Naive B cell (primary cell): ENCODE measurements around the gene SEM1. TPM values are rescaled to one million over a fixed set of nuclear protein-coding genes. Genes with fewer than 3 reads are reported as not detected.
"Not testable (repeated sequence)": the region's sequence is repeated elsewhere in the genome, so short reads cannot be mapped to it uniquely, and the experiment has no call there.

Experiments
- ATAC-seq, 2 donors: fragments of 150-1000 bp; cut with Tn5 transposase; 2 replicates each; pipeline ENCODE4 v1.10.0; 2021; ENCODE audit warnings: low read depth in 2 of 2, mild to moderate bottlenecking in 2 of 2, moderate library complexity in 2 of 2
- DNase-seq: peaks from one replicate; pipeline ENCODE4 v3.0.0; 2022
- H3K27ac Mint-ChIP-seq, 6 donors: one replicate each; pipeline ENCODE4 v1.8.0; 2020 to 2022; ENCODE audit warnings: mild to moderate bottlenecking in 6 of 6, mixed read lengths in 6 of 6, moderate library complexity in 5 of 6, inconsistent platforms in 2 of 6
- H3K27me3 Mint-ChIP-seq, 3 donors: one replicate each; pipeline ENCODE4 v1.8.0; 2021 to 2022; ENCODE audit warnings: mixed read lengths in 3 of 3, mild to moderate bottlenecking in 1 of 3
- H3K36me3 Mint-ChIP-seq, 2 donors: one replicate each; pipeline ENCODE4 v1.8.0; 2020 to 2022; ENCODE audit warnings: mixed read lengths in 2 of 2, inconsistent platforms in 1 of 2, mild to moderate bottlenecking in 1 of 2
- H3K4me1 Mint-ChIP-seq, 3 donors: one replicate each; pipeline ENCODE4 v1.8.0; 2020 to 2022; ENCODE audit warnings: mixed read lengths in 3 of 3, inconsistent platforms in 1 of 3, mild to moderate bottlenecking in 1 of 3, moderate library complexity in 1 of 3
- H3K4me3 Mint-ChIP-seq, 8 donors: one replicate each; pipeline ENCODE4 v1.8.0; 2020 to 2022; ENCODE audit warnings: mild to moderate bottlenecking in 8 of 8, mixed read lengths in 8 of 8, moderate library complexity in 8 of 8, inconsistent platforms in 2 of 8
- H3K9me3 Mint-ChIP-seq, 7 donors: one replicate each; pipeline ENCODE4 v1.8.0; 2020 to 2022; ENCODE audit warnings: mixed read lengths in 7 of 7, mild to moderate bottlenecking in 5 of 7, inconsistent platforms in 2 of 7, moderate library complexity in 1 of 7
- polyA plus RNA-seq, 6 donors: library from polyadenylated mRNA; unstranded; fragments of 300-500 nt; fragmentation: Illumina TruSeq; gene quantifications; one replicate each; pipeline ENCODE4 v1.2.3, GENCODE V29; 2021; ENCODE audit warnings: low read depth in 6 of 6

SEM1 gene
- polyA plus RNA-seq, 6 donors from 2014 or later: 57.3 to 110 (median 82.2) TPM

DNA sequence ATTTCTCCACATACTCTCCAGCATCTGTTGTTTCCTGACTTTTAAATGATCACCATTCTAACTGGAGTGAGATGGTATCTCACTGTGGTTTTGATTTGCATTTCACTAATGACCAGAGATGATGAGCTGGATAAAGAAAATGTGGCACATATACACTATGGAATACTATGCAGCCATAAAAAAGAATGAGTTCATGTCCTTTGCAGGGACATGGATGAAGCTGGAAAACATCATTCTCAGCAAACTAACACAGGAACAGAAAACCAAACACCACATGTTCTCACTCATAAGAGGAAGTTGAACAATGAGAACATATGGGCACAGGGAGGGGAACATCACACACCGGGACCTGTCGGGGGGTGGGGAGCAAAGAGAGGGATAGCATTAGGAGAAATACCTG lies 13.3 kb upstream of the SEM1 start:
- H3K9me3 Mint-ChIP-seq, H3K4me1 Mint-ChIP-seq, H3K36me3 Mint-ChIP-seq, H3K27ac Mint-ChIP-seq, H3K4me3 Mint-ChIP-seq, DNase-seq, ATAC-seq: not testable (repeated sequence)
- H3K27me3 Mint-ChIP-seq: peaks cover 20 to 41% (median 20%) of the 10 kb centered on the region in 3 donors

DNA sequence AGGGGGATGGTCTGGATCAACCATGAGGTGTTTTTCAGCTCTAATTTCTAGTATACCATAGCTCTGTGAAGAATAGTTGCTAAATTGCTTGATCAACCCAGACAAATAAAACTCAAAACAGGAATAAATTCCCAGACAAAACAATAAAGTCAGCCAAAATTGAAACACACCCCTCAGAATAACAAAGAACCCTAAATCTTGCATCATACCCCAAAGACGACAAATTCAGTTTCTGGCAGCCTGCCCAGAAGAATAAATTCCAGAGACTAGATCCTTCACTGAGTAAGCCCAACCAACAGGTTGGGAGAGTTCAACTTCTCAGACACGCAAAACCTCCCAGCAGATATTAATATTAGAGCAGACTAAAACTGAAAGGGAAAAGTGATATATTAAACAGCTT lies 11.2 kb upstream of the SEM1 start:
- H3K36me3 Mint-ChIP-seq: no peaks in the 10 kb centered on the region
- H3K27ac Mint-ChIP-seq: no peak overlapping the region
- no peak overlapping the region for H3K4me3 Mint-ChIP-seq
- H3K4me1 Mint-ChIP-seq: no peaks in the 10 kb centered on the region
- peaks cover 0 to 21% (median 3%) of the 10 kb centered on the region in 7 donors for H3K9me3 Mint-ChIP-seq
- ATAC-seq (no peak), DNase-seq (no peak)
- peaks cover 33 to 57% (median 39%) of the 10 kb centered on the region in 3 donors for H3K27me3 Mint-ChIP-seq

DNA sequence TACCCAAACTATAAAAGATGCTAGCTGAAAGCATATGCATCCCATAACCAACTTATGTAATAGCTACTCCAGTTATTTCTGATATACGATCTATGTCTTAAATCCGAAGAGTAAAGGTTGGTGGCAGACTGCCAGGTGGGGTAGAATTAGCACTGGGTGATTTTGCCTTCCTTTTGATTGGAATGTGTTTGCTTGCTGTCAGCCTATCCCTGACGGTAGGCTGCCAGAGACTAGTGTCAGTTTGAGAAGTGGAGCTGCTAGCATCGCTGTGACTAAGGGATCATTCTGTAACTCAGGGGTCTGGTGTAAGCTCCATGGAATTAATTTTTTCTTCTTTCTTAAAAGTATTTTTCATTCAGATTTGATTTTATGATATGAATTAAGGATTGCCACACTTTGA lies 9.5 kb upstream of the SEM1 start:
- H3K27me3 Mint-ChIP-seq: peaks cover 40 to 51% (median 48%) of the 10 kb centered on the region in 3 donors
- no peak for ATAC-seq
- DNase-seq: no peak
- no peak overlapping the region for H3K4me3 Mint-ChIP-seq
- H3K4me1 Mint-ChIP-seq: no peaks in the 10 kb centered on the region
- peaks cover 1 to 32% (median 6%) of the 10 kb centered on the region in 7 donors for H3K9me3 Mint-ChIP-seq
- peaks cover 2 to 4% of the 10 kb centered on the region in 2 donors for H3K36me3 Mint-ChIP-seq
- no peak overlapping the region for H3K27ac Mint-ChIP-seq

DNA sequence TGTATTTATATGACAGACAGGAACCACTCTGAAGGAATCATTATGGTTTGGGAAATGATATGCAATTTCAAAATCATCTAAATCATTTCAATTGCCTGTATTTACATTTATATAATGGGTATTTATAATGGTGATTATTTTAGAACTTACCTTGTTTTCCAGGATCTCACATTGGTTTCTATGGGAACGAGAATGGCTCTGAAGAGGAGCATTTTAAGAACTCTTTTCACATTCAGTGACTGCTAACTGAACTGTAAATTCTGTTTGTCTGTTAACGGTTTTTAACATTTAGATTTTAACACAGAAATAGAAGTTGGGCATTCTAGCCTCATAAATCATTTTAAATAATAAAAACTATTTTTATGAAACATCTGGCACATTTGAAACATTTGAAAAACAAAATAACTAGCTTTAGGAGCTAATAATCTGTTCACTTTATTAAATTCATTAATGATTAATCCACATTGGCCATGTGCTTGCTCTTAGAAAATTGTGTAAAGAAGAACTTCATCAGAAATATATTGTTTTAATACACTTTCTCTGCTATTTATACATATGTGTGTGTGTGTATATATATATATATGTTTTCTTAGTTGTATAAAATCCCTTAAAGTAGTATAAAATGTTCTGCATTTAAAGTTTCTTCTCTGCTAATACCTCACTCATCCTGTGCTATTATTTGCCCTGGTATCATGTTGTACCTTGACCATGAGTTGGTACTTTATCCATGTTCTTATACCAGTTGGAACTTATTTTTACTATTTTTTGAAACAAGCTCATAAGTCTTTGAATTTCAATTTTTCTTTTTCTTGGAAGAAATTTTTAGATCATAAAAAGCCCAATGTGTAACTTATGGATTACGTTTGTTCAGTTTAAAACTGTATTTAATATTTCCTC lies 8.7 kb upstream of the SEM1 start:
- no peak overlapping the region for H3K4me3 Mint-ChIP-seq
- H3K36me3 Mint-ChIP-seq: peaks cover 8 to 12% of the 10 kb centered on the region in 2 donors
- ATAC-seq (no peak), DNase-seq (no peak)
- H3K27ac Mint-ChIP-seq: no peak overlapping the region
- H3K4me1 Mint-ChIP-seq: no peaks in the 10 kb centered on the region
- H3K9me3 Mint-ChIP-seq: peaks cover 7 to 40% (median 13%) of the 10 kb centered on the region in 7 donors
- H3K27me3 Mint-ChIP-seq: peaks cover 48 to 56% (median 52%) of the 10 kb centered on the region in 3 donors

DNA sequence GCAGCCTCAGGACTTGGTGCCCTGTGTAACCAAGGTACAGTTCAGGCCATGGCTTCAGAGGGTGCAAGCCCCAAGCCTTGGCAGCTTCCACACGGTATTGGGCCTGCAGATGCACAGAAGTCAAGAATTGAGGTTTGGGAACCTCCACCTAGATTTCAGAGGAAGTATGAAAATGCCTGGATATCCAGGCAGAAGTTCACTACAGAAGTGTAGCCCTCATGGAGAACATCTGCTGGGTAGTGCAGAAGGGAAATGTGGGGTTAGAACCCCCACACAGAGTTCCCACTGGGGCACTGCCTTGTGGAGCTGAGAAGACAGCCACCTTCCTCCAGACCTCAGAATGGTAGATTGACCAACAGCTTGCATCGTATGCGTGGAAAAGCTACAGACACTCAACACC lies 3.4 kb upstream of the SEM1 start:
- Mint-ChIP-seq H3K9me3 (peaks cover 15 to 52% (median 24%) of the 10 kb centered on the region in 7 donors), H3K36me3 (peaks cover 13 to 34% of the 10 kb centered on the region in 2 donors), H3K27me3 (peaks cover 21 to 45% (median 41%) of the 10 kb centered on the region in 3 donors), H3K4me3 (no peak overlapping the region), H3K4me1 (peaks cover 6 to 14% (median 11%) of the 10 kb centered on the region in 3 donors), H3K27ac (no peak overlapping the region)
- ATAC-seq: no peak
- no peak for DNase-seq

DNA sequence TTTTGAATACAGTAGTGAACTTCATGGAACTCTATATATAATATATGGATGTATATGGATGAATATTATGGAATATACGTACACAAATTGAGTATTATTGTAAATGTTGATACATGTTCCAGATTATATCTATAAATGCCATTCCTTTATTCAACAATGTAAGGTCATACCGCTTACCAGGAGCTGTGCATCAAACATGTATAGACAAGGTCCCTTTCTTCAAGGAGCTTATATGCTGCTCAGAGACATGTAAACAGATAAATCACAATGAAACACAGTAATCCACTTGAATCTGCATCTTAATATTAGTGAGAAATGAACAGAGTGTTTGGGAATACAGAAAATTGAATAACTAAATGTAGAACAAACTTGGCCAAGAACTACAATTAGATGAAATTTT lies 898 bp upstream of the SEM1 start:
- peaks cover 13 to 28% (median 13%) of the 10 kb centered on the region in 3 donors for H3K4me1 Mint-ChIP-seq
- ATAC-seq: no peak
- H3K36me3 Mint-ChIP-seq: peaks cover 13 to 34% of the 10 kb centered on the region in 2 donors
- peak overlapping the region in 5 of 8 donors; percentile 72 to 99 (median 98) for H3K4me3 Mint-ChIP-seq
- no peak overlapping the region for H3K27ac Mint-ChIP-seq
- no peak for DNase-seq
- peaks cover 15 to 33% (median 23%) of the 10 kb centered on the region in 7 donors for H3K9me3 Mint-ChIP-seq
- peaks cover 4 to 25% (median 23%) of the 10 kb centered on the region in 3 donors for H3K27me3 Mint-ChIP-seq

DNA sequence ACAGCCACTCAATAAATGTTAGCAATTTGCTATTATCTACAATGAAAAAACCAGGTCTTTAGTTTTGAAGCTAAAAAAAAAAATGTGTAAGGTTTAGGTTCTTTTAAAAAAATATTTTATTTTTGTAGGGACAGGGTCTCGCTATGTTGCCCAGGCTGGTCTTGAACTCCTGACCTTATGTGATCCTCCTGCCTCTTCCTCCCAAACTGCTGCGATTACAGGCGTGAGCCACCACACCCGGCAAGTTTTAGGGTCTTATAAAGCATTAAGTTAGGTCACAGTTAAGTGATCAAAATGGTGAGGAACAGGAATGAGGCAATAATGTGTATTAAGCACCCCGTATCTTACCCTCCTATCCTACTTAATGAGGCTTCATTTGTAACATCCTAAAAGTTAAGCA lies 774 bp downstream of the SEM1 start:
- peaks cover 0 to 18% (median 14%) of the 10 kb centered on the region in 3 donors for H3K27me3 Mint-ChIP-seq
- DNase-seq (no peak), ATAC-seq (no peak)
- H3K4me1 Mint-ChIP-seq: peaks cover 16 to 32% (median 23%) of the 10 kb centered on the region in 3 donors
- H3K36me3 Mint-ChIP-seq: peaks cover 8 to 27% of the 10 kb centered on the region in 2 donors
- peak overlapping the region; percentile 90 to 99 (median 98) for H3K27ac Mint-ChIP-seq
- H3K4me3 Mint-ChIP-seq: peak overlapping the region; percentile 95 to 100 (median 98)
- peaks cover 10 to 23% (median 17%) of the 10 kb centered on the region in 7 donors for H3K9me3 Mint-ChIP-seq

DNA sequence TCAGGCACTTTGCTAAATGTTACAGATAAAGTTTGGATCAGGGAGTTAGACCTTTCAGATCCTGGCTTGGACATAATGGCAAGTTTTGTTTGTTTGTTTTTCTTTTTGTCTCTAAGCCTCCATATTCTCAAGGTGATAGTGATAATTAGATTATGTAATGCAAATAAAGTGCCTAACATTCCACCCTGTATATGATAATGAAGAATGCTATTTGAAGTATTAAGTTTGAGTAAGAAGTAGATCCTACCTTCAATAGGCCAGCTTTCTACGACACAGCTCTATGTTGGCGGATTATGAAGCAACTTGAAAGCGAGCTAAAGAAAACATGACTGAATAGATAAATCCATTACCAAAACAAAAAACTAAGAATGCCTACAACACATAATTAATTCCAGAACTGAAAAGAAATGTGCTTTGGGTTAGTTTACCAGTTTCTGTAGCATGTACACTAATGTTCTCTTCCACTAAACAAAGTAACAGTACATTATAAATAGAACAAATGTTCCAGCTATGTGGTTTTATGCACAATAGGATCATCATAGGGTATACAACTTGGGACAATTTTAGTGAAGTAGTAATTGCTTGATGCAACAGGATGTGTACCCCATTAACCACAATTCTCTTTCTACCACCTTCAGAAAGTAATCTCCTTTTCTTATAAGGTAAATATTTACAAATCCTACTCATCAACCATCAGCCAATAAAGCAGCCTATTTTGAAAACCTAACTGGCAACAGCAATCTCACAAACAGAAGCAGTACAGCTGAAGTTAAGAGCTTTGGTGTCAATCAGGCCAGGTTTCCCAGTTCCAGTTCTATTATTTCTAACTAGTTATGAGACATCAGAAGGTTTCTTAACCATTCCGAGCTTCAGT lies 1.5 kb downstream of the SEM1 start:
- H3K4me1 Mint-ChIP-seq: peaks cover 16 to 37% (median 28%) of the 10 kb centered on the region in 3 donors
- H3K36me3 Mint-ChIP-seq: peaks cover 5 to 20% of the 10 kb centered on the region in 2 donors
- peaks cover 0 to 12% (median 8%) of the 10 kb centered on the region in 3 donors for H3K27me3 Mint-ChIP-seq
- H3K27ac Mint-ChIP-seq: peak overlapping the region in 1 of 6 donors; percentile 62
- ATAC-seq (no peak), DNase-seq (no peak)
- H3K9me3 Mint-ChIP-seq: peaks cover 7 to 15% (median 9%) of the 10 kb centered on the region in 7 donors
- peak overlapping the region in 7 of 8 donors; percentile 40 to 100 (median 98) for H3K4me3 Mint-ChIP-seq

GRCh38 chr7:96701258-96701657 lies 8.4 kb downstream of the SEM1 start:
- DNase-seq: no peak
- Mint-ChIP-seq H3K4me3 (no peak overlapping the region), H3K4me1 (peaks cover 22 to 55% (median 54%) of the 10 kb centered on the region in 3 donors), H3K36me3 (peaks cover 7 to 9% of the 10 kb centered on the region in 2 donors), H3K27ac (peak overlapping the region in 1 of 6 donors; percentile 13), H3K9me3 (no peaks in the 10 kb centered on the region), H3K27me3 (no peaks in the 10 kb centered on the region)
- no peak for ATAC-seq

DNA sequence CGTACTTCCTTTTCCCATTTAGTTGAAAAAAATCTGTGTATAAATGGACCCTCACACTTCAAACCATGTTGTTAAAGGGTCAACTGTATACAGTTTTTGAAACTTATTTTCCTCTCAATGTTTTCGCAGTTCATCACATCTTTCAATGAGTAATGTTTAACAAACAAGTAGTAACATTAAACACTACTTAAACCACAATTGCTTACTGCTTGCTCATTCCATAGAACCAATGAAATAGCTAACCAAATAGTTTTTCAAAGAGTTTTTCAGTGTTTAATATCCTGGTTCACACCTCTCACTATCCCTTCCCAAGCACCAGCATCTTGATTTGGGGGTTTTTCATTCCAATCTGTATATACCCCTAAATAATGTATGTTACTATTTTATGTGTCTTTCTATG lies 9.1 kb downstream of the SEM1 start:
- H3K4me1 Mint-ChIP-seq: peaks cover 22 to 59% (median 50%) of the 10 kb centered on the region in 3 donors
- H3K27ac Mint-ChIP-seq: peak overlapping the region in 1 of 6 donors; percentile 70
- H3K27me3 Mint-ChIP-seq: no peaks in the 10 kb centered on the region
- ATAC-seq: no peak
- no peak overlapping the region for H3K4me3 Mint-ChIP-seq
- peaks cover 7 to 9% of the 10 kb centered on the region in 2 donors for H3K36me3 Mint-ChIP-seq
- DNase-seq: no peak
- no peaks in the 10 kb centered on the region for H3K9me3 Mint-ChIP-seq

DNA sequence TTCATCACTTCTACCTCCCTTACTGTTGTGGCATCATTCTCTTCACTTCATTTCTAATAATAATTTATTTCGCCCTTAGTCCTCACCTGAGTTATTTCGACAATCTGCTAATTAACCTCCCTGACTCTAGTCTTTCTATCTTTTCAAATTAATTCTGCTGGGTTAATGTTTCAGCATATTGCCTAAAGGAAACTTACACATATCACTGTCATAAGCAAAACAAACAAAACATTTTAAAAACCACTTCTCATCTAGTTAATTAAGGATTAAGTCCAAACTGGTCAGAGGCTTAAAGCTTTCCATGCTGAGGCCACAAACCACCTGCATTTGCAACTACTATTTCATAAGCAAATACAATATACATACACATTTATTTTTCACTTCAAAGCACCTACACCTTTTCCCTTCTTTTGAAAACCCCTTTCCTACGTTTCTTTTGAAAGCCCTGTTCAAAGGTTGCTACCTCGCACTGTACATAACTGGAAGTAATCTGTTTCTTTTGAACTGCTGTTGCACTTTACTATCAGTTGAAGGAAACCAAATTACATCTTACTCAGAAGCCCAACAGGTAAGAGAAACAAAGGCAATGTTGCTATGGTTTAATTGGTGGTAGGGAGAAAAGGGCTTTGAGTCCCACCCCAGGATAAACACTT lies 10.3 kb downstream of the SEM1 start:
- Mint-ChIP-seq H3K9me3 (no peaks in the 10 kb centered on the region), H3K27me3 (no peaks in the 10 kb centered on the region), H3K36me3 (peaks cover 7 to 9% of the 10 kb centered on the region in 2 donors), H3K4me3 (no peak overlapping the region), H3K27ac (peak overlapping the region in 2 of 6 donors; percentile 9 to 15), H3K4me1 (peaks cover 27 to 59% (median 48%) of the 10 kb centered on the region in 3 donors)
- ATAC-seq (no peak), DNase-seq (no peak)

- not testable (repeated sequence) for DNase-seq, H3K4me3 Mint-ChIP-seq, ATAC-seq, H3K36me3 Mint-ChIP-seq, H3K9me3 Mint-ChIP-seq, H3K27me3 Mint-ChIP-seq
- Mint-ChIP-seq H3K4me1 (peaks cover 30 to 58% (median 44%) of the 10 kb centered on the region in 3 donors), H3K27ac (peak overlapping the region in 1 of 6 donors; percentile 62)
Observed at GRCh38 chr7:96698449-96698848, 11.2 kb downstream of the SEM1 start.

DNA sequence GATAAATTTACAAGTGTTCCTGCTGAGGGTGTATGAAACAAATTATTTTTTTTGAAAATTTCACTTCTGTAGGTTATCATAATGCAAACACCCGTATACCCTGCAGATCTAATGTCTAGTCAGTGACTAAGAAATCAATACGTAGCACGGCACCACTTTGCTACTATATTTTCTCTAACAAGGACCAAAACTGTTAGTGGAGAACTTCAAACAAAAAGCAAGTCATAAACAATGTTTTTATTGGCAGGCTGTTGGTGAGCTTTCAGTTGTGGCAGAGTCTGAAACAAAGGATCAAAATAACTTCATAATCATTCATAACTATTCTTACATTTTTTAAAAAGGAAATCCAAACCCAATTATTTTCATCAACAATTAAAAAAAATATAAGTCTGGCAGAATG lies 11.8 kb downstream of the SEM1 start:
- no peak for DNase-seq
- Mint-ChIP-seq H3K27ac (no peak overlapping the region), H3K9me3 (no peaks in the 10 kb centered on the region), H3K4me3 (no peak overlapping the region), H3K4me1 (peaks cover 30 to 62% (median 43%) of the 10 kb centered on the region in 3 donors), H3K36me3 (peaks cover 7 to 9% of the 10 kb centered on the region in 2 donors), H3K27me3 (no peaks in the 10 kb centered on the region)
- ATAC-seq: no peak
